Activated CD4-positive, CD25-positive, alpha-beta regulatory T cell treated with anti-CD3 and anti-CD28 coated beads, Interleukin-2, amount 50 U/mL, for 16 hours (primary cell): ENCODE data around the gene MAG.

Experiments
- DNase-seq: peaks from one replicate; pipeline ENCODE4 v3.0.0-alpha.2; 2020; ENCODE audit warnings: low read depth, low spot score

The MAG gene, protein sequence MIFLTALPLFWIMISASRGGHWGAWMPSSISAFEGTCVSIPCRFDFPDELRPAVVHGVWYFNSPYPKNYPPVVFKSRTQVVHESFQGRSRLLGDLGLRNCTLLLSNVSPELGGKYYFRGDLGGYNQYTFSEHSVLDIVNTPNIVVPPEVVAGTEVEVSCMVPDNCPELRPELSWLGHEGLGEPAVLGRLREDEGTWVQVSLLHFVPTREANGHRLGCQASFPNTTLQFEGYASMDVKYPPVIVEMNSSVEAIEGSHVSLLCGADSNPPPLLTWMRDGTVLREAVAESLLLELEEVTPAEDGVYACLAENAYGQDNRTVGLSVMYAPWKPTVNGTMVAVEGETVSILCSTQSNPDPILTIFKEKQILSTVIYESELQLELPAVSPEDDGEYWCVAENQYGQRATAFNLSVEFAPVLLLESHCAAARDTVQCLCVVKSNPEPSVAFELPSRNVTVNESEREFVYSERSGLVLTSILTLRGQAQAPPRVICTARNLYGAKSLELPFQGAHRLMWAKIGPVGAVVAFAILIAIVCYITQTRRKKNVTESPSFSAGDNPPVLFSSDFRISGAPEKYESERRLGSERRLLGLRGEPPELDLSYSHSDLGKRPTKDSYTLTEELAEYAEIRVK

DNA sequence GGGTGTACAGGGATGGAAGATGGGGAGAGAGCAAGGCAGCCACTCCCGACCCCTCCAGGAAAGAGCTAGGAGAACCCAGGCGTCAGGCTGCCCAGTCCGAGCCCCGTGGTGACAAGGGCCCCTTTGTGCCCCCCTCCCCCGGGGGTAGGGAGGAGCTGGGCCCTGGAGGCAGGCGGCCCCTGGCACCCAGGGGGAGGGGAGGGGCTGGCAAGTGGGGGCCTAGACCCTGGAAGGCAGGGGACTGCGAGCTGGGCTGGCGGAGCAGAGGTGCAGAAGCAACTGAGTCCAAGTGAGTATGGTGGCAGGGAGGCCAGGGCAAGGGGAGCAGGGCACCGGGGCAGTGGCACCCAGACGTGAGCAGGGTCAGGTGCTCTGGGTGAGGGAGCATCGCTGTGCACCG lies at the start of gene MAG:
MAG (plus strand) TSS at position 246 of the 400 bp plus-strand sequence. CDS start 3,248 bp downstream, outside the sequence.
- no peak for DNase-seq

DNA sequence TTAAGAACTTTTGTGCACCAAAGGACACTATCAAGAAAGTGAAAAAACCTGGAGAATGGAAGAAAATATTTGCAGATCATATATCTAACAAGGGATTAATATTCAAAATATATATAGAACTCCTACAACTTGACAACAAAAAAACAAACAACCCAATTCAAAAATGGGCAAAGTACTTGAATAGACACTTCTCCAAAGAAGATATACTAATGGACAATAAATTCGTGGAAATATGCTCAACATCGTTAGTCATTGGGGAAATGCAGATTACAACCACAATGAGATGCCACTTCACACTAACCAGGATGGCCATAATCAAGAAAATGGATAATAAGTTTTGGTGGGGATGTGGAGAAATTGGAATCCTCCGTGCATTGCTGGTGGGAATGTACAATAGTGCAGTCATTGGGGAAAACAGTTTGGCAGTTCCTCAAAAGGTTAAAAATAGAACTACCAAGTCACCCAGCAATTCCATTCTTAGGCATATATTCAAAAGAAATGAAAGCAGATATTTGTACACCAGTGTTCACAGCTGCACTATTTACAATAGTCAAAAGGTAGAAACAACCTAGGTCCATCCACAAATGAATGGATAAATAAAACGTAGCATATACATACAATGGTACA lies 45.4 kb upstream of the MAG start:
- DNase-seq: no peak

DNA sequence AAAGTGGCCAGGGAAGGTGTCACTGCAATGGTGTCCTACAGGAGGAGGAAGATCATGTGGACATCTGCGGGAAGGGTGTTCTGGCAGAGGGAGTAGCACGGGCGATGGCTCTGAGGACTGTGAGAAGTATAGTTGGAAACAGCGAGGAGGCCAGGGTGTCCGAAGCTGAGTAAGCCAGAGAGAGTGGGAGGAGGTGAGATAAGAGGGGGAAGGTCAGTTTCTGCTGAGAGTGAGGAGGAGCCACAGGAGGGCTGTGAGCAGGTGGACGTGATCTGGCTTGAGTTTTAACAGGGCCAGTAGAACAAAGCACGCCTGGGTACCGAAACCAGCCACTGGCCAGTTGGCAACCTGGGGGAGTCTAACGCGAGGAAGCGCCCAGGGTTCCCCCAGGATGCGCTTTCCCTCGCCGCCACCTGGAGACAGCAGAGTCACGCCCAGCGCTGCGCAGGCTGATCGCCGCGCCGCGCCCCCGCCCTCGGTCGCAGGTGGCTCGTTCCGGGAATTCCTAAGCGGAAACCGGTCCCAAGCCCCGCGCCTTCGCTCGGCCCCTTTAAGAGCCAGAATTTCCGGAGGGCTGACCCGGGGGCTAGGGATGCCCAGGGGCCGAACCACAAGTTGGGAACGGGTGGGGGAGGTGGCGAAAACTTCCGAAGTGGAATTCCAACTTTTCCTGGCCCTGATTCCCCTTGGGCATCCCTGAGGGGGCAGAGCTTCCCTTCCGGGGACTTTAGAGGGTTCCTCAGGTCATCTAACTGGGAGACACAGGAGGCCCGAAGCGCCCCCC lies 44.2 kb upstream of the MAG start:
- no peak for DNase-seq

DNA sequence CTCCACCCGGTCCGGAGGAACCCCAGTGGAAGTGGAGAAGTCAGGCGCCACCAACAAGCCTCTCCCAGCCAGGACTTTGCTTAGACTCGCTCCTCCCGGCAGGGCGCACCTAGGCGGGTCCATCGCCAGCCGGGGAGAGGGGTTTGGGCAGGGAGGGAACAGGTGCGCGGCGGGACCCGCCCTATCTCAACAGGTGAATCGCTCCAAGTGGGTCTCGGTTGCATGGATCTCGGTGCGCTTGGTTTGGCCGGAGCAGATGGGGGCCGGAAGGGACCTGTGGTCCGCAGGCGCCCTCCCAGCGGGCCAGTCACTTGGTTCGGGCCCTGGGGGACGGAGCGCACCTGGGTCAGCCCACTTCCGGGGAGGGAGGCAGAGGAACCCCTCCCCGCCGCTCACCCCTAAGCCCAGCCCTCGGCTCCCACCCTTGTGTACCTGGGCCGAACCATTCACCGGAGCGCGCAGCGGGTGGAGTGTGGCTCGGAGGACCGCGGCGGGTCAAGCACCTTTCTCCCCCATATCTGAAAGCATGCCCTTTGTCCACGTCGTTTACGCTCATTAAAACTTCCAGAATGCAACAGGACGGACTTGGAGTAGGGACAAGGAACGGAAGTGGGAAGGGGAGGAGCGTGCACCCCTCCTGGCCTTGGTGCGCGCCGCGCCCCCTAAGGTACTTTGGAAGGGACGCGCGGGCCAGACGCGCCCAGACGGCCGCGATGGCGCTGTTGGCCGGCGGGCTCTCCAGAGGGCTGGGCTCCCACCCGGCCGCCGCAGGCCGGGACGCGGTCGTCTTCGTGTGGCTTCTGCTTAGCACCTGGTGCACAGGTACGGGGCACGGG lies 43.4 kb upstream of the MAG start, which contains the start of gene LSR:
LSR (plus strand) TSS at position 693 of the 836 bp plus-strand sequence; CDS start at position 714, 21 bp downstream.
- DNase-seq: peak; percentile 37

DNA sequence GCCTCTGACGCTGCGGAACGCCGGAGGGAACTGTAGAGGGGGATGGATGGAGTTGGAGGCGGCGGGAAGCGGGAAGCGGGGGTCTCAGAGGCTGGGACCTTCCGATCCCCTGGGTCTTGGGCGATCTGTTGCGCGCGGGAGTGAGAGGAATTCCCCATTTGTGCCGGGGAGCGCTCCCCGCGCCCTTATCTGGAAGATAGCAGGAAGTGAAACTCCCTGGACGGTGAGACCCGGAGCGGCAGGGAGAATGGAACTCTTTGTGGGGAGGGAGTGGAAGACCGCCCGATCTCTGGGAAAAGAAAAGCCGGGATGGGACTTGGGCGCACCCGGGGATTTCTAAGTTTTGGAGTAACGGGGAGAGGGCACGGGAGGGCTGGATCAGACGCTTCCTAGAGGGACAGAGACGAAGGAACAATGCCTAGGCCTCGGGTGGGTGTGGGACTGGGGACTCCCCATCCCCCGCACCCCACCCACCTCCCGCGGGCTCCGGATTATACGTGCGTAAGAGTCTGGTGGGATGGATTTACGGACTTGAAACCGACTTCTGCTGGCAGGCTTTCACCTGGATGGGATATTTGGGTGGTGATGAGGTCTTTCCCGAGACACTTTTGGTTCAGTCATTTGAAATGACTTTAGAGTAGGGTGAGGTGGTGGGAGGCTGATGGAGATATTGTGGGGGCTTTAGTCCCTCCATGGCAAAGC lies 42.7 kb upstream of the MAG start:
- no peak for DNase-seq

DNA sequence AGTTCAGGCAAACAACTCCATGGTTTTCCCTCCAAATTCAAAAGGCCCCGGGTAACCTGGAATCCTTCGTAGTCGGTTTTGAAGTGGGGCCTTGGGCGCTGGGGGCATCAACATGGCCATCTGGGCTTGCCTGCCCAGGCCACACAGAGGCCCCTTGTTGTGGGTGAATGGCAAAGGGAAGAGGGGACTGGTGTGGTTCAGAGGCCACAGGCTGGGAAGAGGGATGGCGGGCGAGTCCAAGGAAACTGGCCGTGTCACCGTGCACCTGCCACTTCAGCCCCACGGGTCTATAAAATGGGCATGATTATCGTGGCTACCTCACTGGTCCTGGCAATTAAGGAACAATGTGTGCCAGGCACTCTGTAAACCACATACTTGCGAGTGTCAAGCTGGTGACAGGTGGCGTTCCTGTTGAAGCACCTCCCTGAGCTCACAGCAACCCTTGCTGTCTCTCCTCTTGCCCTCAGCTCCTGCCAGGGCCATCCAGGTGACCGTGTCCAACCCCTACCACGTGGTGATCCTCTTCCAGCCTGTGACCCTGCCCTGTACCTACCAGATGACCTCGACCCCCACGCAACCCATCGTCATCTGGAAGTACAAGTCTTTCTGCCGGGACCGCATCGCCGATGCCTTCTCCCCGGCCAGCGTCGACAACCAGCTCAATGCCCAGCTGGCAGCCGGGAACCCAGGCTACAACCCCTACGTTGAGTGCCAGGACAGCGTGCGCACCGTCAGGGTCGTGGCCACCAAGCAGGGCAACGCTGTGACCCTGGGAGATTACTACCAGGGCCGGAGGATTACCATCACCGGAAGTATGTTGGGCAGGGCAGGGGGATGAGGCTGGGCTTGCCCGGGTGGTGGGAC lies 41.9 kb upstream of the MAG start:
- no peak for DNase-seq

DNA sequence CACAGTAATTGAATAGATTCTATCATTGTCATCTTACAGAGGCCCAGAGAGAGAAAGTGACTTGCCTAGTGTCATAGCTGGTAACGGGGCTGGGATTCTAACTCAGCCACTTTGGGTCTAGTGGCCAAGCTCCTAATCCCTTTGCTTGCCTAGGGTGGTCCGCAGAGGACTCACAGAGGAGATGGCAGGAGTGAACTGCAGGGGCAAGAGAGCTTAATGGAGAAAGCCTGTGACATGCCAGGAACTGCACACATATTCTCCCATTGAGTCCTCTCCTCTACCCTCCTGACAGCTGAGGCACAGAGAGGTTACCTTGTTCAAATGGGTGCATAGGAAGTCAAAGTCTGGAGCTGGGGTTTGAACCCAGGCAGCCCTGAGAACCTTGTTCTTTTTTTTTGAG lies 40.5 kb upstream of the MAG start:
- no peak for DNase-seq

DNA sequence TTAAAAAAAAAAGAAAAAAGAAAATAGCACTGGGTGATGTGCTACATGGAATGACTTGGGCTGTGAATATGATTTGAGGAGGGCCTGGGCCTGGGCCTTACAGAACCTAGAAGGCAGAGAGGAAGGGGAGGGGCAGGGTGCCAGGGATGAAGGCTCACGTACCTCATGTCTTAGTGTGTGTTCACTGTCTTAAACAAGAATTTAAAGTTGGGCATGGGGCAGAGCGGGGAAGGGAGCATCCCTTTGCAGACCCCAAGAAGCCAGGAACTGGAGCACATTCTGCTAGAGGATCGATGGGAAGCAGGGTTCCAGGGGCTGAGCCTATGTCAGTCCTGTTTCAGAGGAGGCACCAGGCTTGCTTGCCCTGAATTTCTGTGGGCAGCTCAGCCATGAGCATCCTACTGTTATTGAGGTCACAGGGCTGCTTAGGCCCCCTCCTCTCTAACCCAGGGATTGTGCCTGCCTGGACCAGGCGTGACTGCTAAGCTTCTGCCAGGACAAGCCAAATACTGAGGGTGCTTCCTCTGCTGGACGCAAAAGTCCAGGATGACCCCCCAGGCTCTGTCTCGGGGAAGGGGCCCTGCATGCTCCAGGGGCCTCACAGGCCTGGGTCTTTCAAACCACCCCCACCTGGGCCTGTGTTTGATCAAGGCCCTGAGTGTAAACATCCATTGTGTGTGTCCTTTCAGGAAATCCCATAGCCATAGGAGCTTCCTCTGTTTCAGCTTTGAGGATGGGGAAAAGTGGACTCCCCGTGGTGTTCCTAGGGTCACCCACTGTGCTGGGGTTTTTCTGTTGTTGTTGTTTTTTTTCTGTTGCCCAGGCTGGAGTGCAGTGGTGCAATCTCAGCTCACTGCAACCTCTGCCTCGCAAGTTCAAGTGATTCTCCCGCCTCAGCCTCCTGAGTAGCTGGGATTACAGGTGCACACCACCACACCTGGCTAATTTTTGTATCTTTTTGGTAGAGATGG lies 38.4 kb upstream of the MAG start:
- DNase-seq: no peak

DNA sequence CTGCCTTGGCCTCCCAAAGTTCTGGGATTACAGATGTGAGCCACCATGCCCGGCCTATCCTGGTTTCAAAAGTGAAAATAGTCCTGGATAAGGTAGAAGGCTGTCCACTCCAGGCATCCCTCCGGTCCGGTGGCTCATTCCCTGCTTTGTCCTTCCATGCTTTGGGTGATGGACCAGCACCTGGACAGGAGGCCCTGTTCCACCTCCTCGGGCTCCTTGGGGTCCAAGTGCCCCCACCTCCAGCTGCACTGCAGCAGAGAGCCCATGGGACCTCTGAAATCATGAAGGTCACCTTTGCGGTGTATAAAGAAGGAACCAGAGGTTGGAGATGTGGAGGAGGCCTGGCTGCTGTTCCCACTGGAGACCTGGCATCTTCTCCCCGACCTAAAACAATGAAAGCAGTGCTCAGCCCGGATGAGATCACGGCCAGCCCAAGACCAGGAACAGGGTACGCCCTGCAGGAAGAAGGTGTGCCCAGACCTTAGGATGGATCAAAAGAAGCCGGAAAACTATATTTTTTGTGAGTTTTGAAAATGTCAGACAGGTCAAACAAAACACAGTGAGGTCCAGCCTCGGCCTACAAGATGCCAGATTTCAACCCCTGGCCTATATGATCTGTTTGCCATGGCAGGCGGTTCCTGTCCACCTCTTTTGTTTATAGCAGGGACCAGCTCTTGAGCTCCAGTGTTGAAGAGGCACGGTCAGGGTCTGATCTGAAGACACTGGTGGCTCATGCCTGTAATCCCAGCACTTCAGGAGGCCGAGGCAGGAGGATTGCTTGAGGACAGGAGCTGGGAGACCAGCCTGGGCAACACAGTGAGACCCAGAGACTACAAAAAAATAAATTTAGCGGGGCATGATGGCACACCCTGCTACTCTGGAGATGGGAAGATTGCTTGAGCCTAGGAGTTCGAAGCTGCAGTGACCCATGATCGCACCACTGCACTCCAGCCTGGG lies 37.3 kb upstream of the MAG start:
- DNase-seq: no peak

DNA sequence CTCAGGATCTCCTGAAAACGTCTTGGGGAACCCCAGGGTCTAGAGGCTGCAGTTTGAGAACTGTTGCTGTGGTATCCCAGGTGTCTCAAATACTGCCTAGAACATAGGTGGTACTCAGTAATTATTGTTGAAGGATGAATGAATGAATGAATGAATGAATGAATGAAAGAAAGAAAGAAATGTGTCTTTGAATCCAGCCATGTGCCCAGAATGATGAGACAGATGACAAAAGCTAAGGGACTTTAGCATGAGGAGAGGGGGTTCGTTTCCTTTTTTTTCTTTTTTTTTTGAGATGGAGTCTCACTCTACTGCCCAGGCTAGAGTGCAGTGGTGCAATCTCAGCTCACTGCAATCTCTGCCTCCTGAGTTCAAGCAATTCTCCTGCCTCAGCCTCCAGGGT lies 35.4 kb upstream of the MAG start:
- no peak for DNase-seq

DNA sequence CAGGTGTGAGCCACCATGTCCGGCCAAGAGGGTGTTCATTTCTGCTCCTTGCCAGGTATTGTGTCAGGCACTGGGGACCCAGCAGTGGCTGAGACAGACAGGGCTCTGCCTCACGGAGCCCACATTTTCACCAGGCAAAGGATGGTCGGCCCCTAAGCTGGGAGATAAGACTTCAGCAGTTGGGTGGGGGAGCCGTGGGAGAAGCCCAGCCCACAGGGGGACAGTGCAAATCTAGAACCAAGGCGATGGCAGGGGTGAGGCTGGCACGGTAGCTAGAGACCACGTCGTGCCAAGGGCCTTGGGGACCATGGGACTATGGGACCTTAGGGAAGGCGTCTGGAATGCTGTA lies 34.9 kb upstream of the MAG start:
- DNase-seq: no peak

DNA sequence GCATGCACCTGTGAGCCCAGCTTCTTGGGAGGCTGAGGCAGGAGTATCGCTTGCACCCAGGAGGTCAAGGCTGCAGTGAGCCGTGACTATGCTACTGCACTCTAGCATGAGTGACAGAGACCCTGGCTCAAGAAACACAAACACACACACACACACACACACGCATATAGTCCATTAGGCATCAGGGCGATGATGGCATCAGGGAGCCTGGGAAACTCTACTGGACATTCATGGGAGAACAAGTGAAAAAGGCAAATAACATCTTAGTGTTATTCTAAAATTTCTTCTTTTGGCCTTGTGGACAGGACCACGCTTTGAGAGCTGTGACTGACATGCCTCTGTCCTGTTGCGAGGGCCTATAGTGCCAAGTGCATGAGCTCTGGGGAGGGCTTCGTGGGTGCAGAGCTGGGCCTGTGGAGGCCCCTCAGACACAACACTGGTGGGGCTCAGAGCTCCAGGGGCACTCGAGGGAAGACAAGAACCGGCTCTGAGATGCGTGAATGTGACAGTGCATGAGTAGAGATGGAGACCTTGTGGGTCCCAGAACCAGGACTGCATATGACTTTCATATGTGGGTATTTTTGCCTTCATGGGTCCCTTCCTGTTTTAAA lies 31.2 kb upstream of the MAG start:
- DNase-seq: no peak

DNA sequence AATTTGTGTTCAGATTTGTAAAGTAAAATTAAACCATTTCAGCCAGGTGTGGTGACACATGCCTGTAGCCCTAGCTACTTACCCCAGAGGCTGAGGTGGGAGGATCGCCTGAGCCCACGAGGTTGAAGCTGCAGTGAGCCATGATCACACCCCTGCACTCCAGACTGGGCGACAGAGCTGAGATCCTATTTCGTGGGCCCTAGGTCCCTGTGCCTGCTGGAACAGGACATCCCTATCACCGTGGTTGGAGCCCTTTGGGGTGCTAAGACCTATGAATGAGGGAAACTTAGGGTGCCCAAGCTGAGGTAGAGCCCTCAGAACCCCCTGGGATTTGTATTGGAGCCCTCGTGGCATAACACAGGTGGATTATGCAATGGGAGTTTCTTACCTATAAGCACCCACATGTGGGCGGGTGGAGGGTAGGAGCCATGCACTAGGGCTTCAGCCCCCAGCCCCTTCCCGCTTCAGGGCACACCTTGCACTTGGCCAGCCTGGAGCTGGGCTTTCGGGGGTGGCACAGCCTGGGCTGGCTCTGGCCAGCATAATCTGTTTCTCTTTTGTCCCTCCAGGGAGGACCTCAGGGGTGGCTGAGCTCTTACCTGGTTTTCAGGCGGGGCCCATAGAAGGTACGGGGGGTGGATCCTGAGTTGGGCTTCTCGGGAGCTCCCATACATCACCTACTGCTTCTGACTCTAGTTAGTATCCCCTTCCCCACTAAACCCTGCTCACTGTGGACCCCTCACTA lies 30.4 kb upstream of the MAG start:
- no peak for DNase-seq

DNA sequence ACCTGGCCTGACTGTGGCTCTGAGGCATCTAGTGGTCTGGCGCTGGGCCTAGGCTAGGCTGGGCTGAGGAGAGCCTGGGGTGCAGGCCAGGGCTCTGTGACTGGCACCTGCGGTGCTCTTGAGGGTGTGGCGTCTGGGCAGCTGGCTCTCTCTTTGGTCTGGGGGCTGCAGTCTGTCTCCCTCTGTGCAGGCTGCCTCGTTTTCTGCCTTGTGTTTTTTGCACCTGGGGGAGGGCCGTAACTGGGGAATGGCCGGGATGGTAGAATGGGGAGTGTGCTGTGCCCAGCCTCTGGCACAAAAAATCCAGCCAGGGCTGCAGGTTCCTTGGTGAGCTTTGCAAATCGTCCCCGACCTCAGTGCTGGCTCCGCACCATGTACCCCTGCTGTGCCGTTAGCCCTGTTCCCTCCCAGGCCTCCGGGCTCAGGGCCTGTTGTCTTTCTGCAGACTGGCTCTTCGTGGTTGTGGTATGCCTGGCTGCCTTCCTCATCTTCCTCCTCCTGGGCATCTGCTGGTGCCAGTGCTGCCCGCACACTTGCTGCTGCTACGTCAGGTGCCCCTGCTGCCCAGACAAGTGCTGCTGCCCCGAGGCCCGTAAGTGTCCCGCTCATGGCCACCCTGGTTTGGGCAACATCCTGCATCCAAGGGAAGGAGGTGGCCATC lies 29.7 kb upstream of the MAG start:
- no peak for DNase-seq
